Glomerular endothelial cell (primary cell): ENCODE results near the gene SCLY. TPM values are rescaled to one million over a fixed set of nuclear protein-coding genes. Genes with fewer than 3 reads are reported as not detected.

Source experiments
- DNase-seq: peaks from one replicate; pipeline ENCODE4 v3.0.0-alpha.2; 2011; ENCODE audit warnings: low read depth, low spot score; ENCODE audit errors: extremely low read depth
- total RNA-seq: library from RNA; depleted of rRNA; stranded (reverse); fragments of >200 nt; gene quantifications from 2 replicates; pipeline ENCODE4 v1.2.3, GENCODE V29; 2015

SCLY gene
- total RNA-seq, 1 donor from 2014 or later = 22.9 TPM

GRCh38 chr2:238123991-238124470 is 63.2 kb downstream of the SCLY start:
- no peak for DNase-seq

GRCh38 chr2:238124488-238125126 is 63.8 kb downstream of the SCLY start:
- DNase-seq = no peak

- DNase-seq = no peak
Measured at GRCh38 chr2:238125127-238125885, 64.5 kb downstream of the SCLY start.

GRCh38 chr2:238126338-238126737 is 65.5 kb downstream of the SCLY start:
- no peak for DNase-seq

- no peak for DNase-seq
Measured at GRCh38 chr2:238126775-238127164, 66.0 kb downstream of the SCLY start.

- no peak for DNase-seq
Measured at GRCh38 chr2:238127165-238128060, 66.6 kb downstream of the SCLY start.

GRCh38 chr2:238128061-238128440 is 67.2 kb downstream of the SCLY start:
- no peak for DNase-seq

- no peak for DNase-seq
Measured at GRCh38 chr2:238128534-238129001, 67.8 kb downstream of the SCLY start.

- no peak for DNase-seq
Measured at GRCh38 chr2:238129166-238130010, 68.6 kb downstream of the SCLY start.

GRCh38 chr2:238130111-238130695 is 69.4 kb downstream of the SCLY start:
- no peak for DNase-seq

- DNase-seq = no peak
Measured at GRCh38 chr2:238130696-238131628, 70.2 kb downstream of the SCLY start.

- no peak for DNase-seq
Measured at GRCh38 chr2:238131761-238132462, 71.1 kb downstream of the SCLY start.

GRCh38 chr2:238132463-238133450 is 72.0 kb downstream of the SCLY start:
- DNase-seq = no peak

GRCh38 chr2:238133499-238134392 is 72.9 kb downstream of the SCLY start:
- DNase-seq = no peak

- DNase-seq = no peak
Measured at GRCh38 chr2:238134393-238134785, 73.6 kb downstream of the SCLY start.

- no peak for DNase-seq
Measured at GRCh38 chr2:238135601-238136150, 74.9 kb downstream of the SCLY start.
